Mesendoderm (in vitro differentiated cells): ENCODE data around the gene L1CAM.

Experiments used
- DNase-seq: peaks from one replicate; pipeline ENCODE4 v3.0.0; 2013
- H2AK5ac ChIP-seq: 2 replicates; pipeline ENCODE4 v1.6.1; 2013; ENCODE audit warnings: low read length, inconsistent platforms
- H2BK120ac ChIP-seq: 2 replicates; pipeline ENCODE4 v1.6.1; 2013; ENCODE audit warnings: low read depth, mild to moderate bottlenecking, low read length, moderate library complexity, mixed read lengths
- H2BK15ac ChIP-seq: replicated peaks from 2 replicates; pipeline ENCODE4 v1.6.1; 2013; ENCODE audit warnings: low read depth, mild to moderate bottlenecking, moderate library complexity
- H2BK5ac ChIP-seq: 2 replicates; pipeline ENCODE4 v1.6.1; 2013; ENCODE audit warnings: low read length, inconsistent platforms
- H3K18ac ChIP-seq: 2 replicates; pipeline ENCODE4 v1.6.1; 2013; ENCODE audit warnings: mild to moderate bottlenecking, low read length, mixed read lengths
- H3K23ac ChIP-seq: one replicate; pipeline ENCODE4 v1.6.1; 2013; ENCODE audit warnings: low read length
- H3K27ac ChIP-seq: 2 replicates; pipeline ENCODE4 v1.5.1; 2013; ENCODE audit warnings: low read depth, mild to moderate bottlenecking, inconsistent platforms, low read length, moderate library complexity
- H3K27me3 ChIP-seq: 2 replicates; pipeline ENCODE4 v1.6.1; 2013; ENCODE audit warnings: low read length, control low read depth, mild to moderate bottlenecking, inconsistent platforms; ENCODE audit not compliant: insufficient read depth, poor library complexity
- H3K36me3 ChIP-seq: 2 replicates; pipeline ENCODE4 v1.6.1; 2013; ENCODE audit warnings: low read length, inconsistent platforms; ENCODE audit not compliant: control insufficient read depth, insufficient read depth
- H3K4ac ChIP-seq: one replicate; pipeline ENCODE4 v1.6.1; 2013; ENCODE audit warnings: low read depth, mild to moderate bottlenecking, low read length, moderate library complexity
- H3K4me1 ChIP-seq: 2 replicates; pipeline ENCODE4 v1.6.1; 2013; ENCODE audit warnings: low read depth, low read length, inconsistent platforms; ENCODE audit not compliant: control insufficient read depth
- H3K4me2 ChIP-seq: 2 replicates; pipeline ENCODE4 v1.6.1; 2013; ENCODE audit warnings: low read length
- H3K4me3 ChIP-seq: 2 replicates; pipeline ENCODE4 v1.5.1; 2013; ENCODE audit warnings: mild to moderate bottlenecking, low read length
- H3K56ac ChIP-seq: one replicate; pipeline ENCODE4 v1.6.1; 2013; ENCODE audit warnings: low read length
- H3K79me1 ChIP-seq: 2 replicates; pipeline ENCODE4 v1.6.1; 2013; ENCODE audit warnings: low read length, inconsistent platforms
- H3K79me2 ChIP-seq: 2 replicates; pipeline ENCODE4 v1.6.1; 2013; ENCODE audit warnings: mild to moderate bottlenecking, low read length; ENCODE audit not compliant: control insufficient read depth, insufficient read depth
- H3K9ac ChIP-seq: 2 replicates; pipeline ENCODE4 v1.6.1; 2013; ENCODE audit warnings: low read length, inconsistent platforms
- H4K5ac ChIP-seq: one replicate; pipeline ENCODE4 v1.6.1; 2013; ENCODE audit warnings: low read length
- H4K8ac ChIP-seq: one replicate; pipeline ENCODE4 v1.6.1; 2013; ENCODE audit warnings: low read depth, mild to moderate bottlenecking, control low read depth, low read length, moderate library complexity
- WGBS: extraction: QIAGEN DNeasy Blood & Tissue Kit; methylation state at CpG from one replicate; pipeline ENCODE4 v1.1.7; 2013; ENCODE audit warnings: low lambda C conversion rate, missing lambda C conversion rate; ENCODE audit not compliant: insufficient coverage; ENCODE audit errors: extremely low coverage; 5-methylcytosine and 5-hydroxymethylcytosine counted together

L1CAM gene

DNA sequence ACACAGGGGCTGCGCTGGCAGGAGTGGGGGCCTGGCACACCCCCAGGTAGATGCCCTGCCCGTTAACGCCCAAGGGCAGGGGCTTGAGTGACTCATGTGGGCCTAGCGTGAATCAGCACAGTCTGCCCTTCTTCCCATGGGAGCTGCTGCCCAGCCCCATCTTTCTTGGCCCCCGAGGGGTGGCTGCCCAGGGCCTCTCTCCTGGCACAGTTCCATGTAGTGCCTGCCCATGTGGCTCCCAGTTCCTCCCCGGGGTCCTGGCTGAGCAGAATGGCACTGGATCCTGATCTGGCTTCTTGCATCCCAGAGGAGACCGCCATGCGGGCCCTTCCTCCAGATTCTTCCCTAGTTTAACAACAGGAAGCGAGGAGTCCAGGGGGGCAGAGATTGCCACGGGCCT lies 16.4 kb upstream of the L1CAM start:
- Histone ChIP-seq H3K4me2 (no peak overlapping the region), H3K4ac (no peak overlapping the region), H2BK15ac (no peak overlapping the region), H4K8ac (no peak overlapping the region), H3K27ac (no peak overlapping the region), H3K27me3 (no peaks in the 10 kb centered on the region), H3K79me1 (no peaks in the 10 kb centered on the region), H3K4me1 (no peaks in the 10 kb centered on the region), H4K5ac (no peak overlapping the region), H3K9ac (no peak overlapping the region), H3K36me3 (no peaks in the 10 kb centered on the region), H2BK120ac (no peak overlapping the region), H3K18ac (no peak overlapping the region), H2AK5ac (no peak overlapping the region), H3K56ac (no peak overlapping the region), H2BK5ac (no peak overlapping the region), H3K4me3 (no peak overlapping the region), H3K79me2 (no peaks in the 10 kb centered on the region), H3K23ac (no peak overlapping the region)
- no CpG with 5 or more reads among the region's 10 CpGs for WGBS
- no peak for DNase-seq

DNA sequence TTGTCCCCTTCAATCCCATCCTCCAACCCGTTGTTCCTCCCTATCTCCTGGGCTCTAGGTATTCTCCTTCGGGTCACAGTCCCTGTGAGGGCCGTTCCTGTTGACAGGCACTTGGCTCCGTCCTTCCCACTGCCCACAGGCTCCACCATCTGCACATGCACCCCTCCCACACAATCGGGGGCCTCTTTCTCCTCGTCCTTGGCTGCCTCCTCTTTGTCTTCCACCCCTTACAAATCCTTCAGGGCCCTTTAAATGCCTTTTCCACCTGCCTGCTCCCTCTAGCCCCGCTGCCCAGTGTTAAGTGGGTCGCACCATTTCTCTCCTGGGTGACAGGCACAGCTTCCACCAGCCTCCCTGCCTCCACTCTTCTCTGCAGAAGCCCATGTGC lies 15.8 kb upstream of the L1CAM start:
- no peak overlapping the region for H3K27ac ChIP-seq
- no peak overlapping the region for H4K5ac ChIP-seq
- no peak overlapping the region for H4K8ac ChIP-seq
- WGBS = no CpG with 5 or more reads among the region's 8 CpGs
- H3K79me2 ChIP-seq = no peaks in the 10 kb centered on the region
- H3K4me2 ChIP-seq = no peak overlapping the region
- H3K36me3 ChIP-seq = no peaks in the 10 kb centered on the region
- no peak overlapping the region for H2AK5ac ChIP-seq
- H2BK15ac ChIP-seq = no peak overlapping the region
- no peak overlapping the region for H2BK5ac ChIP-seq
- H3K4ac ChIP-seq = no peak overlapping the region
- no peaks in the 10 kb centered on the region for H3K79me1 ChIP-seq
- no peak overlapping the region for H3K23ac ChIP-seq
- no peak overlapping the region for H3K56ac ChIP-seq
- no peaks in the 10 kb centered on the region for H3K4me1 ChIP-seq
- no peak overlapping the region for H3K18ac ChIP-seq
- no peak for DNase-seq
- no peak overlapping the region for H2BK120ac ChIP-seq
- H3K9ac ChIP-seq = no peak overlapping the region
- H3K27me3 ChIP-seq = no peaks in the 10 kb centered on the region
- no peak overlapping the region for H3K4me3 ChIP-seq

DNA sequence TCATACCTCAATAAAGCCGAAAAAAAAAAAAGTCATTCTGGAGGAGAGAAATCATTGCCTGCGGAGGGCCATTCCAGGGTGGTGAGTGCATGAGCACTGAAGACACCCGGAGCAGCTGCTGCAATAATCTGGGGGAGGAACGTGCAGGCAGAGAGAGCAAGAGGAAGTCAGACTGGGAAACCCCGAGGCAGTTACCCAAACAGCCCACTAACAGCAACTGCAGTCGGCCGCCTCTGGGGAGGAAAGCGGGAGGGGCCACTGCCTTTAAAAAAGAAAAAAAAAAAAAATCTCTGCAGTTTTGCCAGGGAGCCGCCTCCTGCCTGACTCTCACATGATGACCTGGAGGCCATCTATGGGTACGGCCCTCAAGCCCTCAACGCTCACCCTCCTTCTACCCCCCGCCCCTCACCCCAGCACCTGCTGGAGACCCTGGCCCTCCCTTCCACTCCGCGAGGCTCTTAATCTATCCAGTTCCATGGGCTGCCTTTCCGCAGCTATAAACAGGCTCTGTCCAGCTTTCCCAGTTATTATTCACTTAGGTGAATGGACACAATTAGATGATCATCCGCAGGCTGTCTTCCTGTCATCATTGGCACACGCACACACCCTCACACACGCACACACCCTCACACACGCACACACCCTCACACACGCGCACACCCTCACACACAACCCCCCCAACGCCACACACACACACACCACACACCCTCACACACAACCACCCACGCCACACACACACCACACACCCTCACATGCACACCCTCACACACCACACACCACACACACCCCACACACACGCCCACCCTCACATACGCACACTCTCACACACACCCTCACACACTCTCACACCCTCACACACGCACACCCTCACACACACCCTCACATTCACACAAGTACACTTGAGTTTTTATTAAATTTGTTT lies 15.1 kb upstream of the L1CAM start:
- Histone ChIP-seq H3K36me3 (no peaks in the 10 kb centered on the region), H3K79me1 (no peaks in the 10 kb centered on the region), H3K79me2 (no peaks in the 10 kb centered on the region), H2AK5ac (no peak overlapping the region), H2BK5ac (no peak overlapping the region), H3K18ac (no peak overlapping the region), H3K4ac (no peak overlapping the region), H3K4me3 (no peak overlapping the region), H2BK15ac (no peak overlapping the region), H3K27ac (no peak overlapping the region), H3K23ac (no peak overlapping the region), H3K56ac (peak overlapping the region; percentile 49), H3K27me3 (no peaks in the 10 kb centered on the region), H3K9ac (no peak overlapping the region), H4K5ac (no peak overlapping the region), H4K8ac (no peak overlapping the region), H3K4me1 (no peaks in the 10 kb centered on the region), H2BK120ac (no peak overlapping the region), H3K4me2 (no peak overlapping the region)
- WGBS = 100% methylated on average over 2 of the region's 26 CpGs
- peak; percentile 87 for DNase-seq

DNA sequence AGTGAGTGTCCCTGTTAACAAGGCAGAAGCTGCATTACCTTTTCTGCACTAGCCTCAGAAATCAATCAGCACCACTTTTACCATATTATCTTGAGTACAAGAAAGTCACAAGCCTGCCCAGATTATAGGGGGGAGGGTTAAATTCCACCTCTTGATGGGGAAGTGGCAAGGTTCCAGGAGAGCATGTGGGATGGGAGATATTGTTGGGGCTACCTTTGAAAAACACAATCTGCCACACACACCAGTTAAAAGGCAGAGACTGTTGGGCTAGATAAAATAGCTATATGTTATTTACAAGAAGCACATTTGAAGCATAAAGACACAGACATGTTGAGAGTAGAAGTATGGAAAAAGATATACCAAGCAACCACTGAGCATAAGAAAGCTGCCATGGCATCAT lies 11.9 kb upstream of the L1CAM start:
- no peak overlapping the region for H2AK5ac ChIP-seq
- no peak overlapping the region for H3K4me2 ChIP-seq
- H3K9ac ChIP-seq = no peak overlapping the region
- H3K4me1 ChIP-seq = no peaks in the 10 kb centered on the region
- no peak overlapping the region for H2BK5ac ChIP-seq
- no peak overlapping the region for H2BK120ac ChIP-seq
- DNase-seq = no peak
- H3K23ac ChIP-seq = no peak overlapping the region
- no peak overlapping the region for H4K8ac ChIP-seq
- H3K36me3 ChIP-seq = no peaks in the 10 kb centered on the region
- H3K79me2 ChIP-seq = no peaks in the 10 kb centered on the region
- no peak overlapping the region for H3K56ac ChIP-seq
- no peak overlapping the region for H3K27ac ChIP-seq
- H3K4me3 ChIP-seq = no peak overlapping the region
- no peak overlapping the region for H4K5ac ChIP-seq
- H3K79me1 ChIP-seq = no peaks in the 10 kb centered on the region
- no peak overlapping the region for H2BK15ac ChIP-seq
- no peak overlapping the region for H3K4ac ChIP-seq
- H3K27me3 ChIP-seq = no peaks in the 10 kb centered on the region
- no peak overlapping the region for H3K18ac ChIP-seq

DNA sequence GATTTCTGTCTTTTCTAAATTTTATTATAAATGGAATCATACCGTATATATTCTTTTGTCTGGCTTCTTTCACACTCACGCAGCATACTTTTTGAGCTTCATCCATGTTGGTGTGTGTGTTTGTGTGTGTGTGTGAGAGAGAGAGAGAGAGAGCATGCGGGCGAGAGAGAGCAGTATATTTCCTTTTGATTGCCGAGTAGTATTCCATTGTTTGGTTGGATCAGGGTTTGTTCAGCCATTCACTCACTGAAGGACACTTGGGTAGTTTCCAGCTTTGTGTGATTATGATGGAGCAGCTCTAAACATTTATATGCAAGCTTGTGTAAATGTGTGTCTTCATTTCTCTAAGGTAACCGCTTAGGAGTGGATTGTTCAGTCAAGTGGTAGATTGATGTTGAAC lies 3.1 kb upstream of the L1CAM start:
- Histone ChIP-seq H3K18ac (no peak overlapping the region), H3K56ac (no peak overlapping the region), H3K79me1 (no peaks in the 10 kb centered on the region), H2AK5ac (no peak overlapping the region), H4K8ac (no peak overlapping the region), H3K4ac (no peak overlapping the region), H2BK15ac (no peak overlapping the region), H3K27me3 (no peaks in the 10 kb centered on the region), H2BK5ac (no peak overlapping the region), H3K23ac (no peak overlapping the region), H3K79me2 (peaks cover 2% of the 10 kb centered on the region), H3K27ac (no peak overlapping the region), H3K4me1 (no peaks in the 10 kb centered on the region), H2BK120ac (no peak overlapping the region), H3K36me3 (no peaks in the 10 kb centered on the region), H3K9ac (no peak overlapping the region), H4K5ac (no peak overlapping the region), H3K4me3 (no peak overlapping the region), H3K4me2 (no peak overlapping the region)
- no peak for DNase-seq
- no CpG with 5 or more reads among the region's 6 CpGs for WGBS

DNA sequence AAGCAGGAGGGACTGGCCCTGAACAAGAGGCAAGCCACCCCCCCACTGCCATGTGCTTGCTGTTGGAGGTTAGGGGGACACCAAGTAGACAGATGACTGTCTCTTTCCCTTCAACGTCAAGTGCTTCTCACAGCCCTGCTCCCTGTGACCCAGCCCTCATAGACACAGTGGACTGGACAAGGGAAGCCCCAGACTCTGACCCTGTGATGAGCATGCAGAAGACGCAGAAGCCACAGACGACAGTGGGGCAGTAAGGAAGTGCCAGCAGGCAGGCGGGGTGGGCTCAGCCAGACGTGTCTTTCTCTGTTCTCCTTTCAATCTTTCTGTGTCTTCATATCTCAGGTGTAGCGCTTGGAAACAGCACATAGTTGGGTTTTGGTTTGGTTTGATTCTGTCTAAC lies 2.4 kb upstream of the L1CAM start:
- H3K18ac ChIP-seq = no peak overlapping the region
- no peak overlapping the region for H3K9ac ChIP-seq
- no peak overlapping the region for H2BK5ac ChIP-seq
- peaks cover 2% of the 10 kb centered on the region for H3K79me2 ChIP-seq
- H3K36me3 ChIP-seq = no peaks in the 10 kb centered on the region
- H3K79me1 ChIP-seq = no peaks in the 10 kb centered on the region
- no peak overlapping the region for H2BK15ac ChIP-seq
- no peak for DNase-seq
- no CpG with 5 or more reads among the region's 6 CpGs for WGBS
- H4K5ac ChIP-seq = no peak overlapping the region
- H3K27ac ChIP-seq = no peak overlapping the region
- no peak overlapping the region for H4K8ac ChIP-seq
- no peaks in the 10 kb centered on the region for H3K4me1 ChIP-seq
- H3K4ac ChIP-seq = no peak overlapping the region
- H2BK120ac ChIP-seq = no peak overlapping the region
- no peak overlapping the region for H3K23ac ChIP-seq
- no peak overlapping the region for H3K4me3 ChIP-seq
- no peak overlapping the region for H2AK5ac ChIP-seq
- no peak overlapping the region for H3K4me2 ChIP-seq
- H3K56ac ChIP-seq = no peak overlapping the region
- no peaks in the 10 kb centered on the region for H3K27me3 ChIP-seq
